ENCODE data around the gene CEACAM3.

DNA sequence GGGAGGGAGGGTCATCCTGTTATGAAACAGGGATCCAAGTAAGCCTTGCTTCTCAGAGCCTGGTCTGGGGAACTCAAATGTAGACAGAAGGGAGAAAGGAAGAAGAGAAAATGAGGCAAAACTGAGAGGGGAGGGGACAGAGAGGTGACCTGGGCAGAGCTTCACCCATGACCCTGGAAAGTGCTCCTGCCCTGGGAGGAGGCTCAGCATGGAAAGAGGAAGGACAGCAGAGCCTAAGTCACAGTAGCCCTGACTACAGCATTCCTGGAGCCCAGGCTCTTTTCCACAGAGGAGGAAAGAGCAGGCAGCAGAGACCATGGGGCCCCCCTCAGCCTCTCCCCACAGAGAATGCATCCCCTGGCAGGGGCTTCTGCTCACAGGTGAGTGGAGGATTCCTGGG lies at the start of gene CEACAM3:
- TF ChIP-seq, protein P1, sequence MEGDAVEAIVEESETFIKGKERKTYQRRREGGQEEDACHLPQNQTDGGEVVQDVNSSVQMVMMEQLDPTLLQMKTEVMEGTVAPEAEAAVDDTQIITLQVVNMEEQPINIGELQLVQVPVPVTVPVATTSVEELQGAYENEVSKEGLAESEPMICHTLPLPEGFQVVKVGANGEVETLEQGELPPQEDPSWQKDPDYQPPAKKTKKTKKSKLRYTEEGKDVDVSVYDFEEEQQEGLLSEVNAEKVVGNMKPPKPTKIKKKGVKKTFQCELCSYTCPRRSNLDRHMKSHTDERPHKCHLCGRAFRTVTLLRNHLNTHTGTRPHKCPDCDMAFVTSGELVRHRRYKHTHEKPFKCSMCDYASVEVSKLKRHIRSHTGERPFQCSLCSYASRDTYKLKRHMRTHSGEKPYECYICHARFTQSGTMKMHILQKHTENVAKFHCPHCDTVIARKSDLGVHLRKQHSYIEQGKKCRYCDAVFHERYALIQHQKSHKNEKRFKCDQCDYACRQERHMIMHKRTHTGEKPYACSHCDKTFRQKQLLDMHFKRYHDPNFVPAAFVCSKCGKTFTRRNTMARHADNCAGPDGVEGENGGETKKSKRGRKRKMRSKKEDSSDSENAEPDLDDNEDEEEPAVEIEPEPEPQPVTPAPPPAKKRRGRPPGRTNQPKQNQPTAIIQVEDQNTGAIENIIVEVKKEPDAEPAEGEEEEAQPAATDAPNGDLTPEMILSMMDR (IDR thresholded peaks at IDR 0.05; ENCODE audit: low read length) = no peak
- TF ChIP-seq EZH2 (IDR thresholded peaks at IDR 0.05; ENCODE audit: borderline replicate concordance, low read length) = no peak

Measured in OCI-LY1 (cell line).